ENCODE data around the gene RSPH4A.
"Not testable (repeated sequence)": the region's sequence is repeated elsewhere in the genome, so short reads cannot be mapped to it uniquely, and the experiment has no call there.

The RSPH4A gene

DNA sequence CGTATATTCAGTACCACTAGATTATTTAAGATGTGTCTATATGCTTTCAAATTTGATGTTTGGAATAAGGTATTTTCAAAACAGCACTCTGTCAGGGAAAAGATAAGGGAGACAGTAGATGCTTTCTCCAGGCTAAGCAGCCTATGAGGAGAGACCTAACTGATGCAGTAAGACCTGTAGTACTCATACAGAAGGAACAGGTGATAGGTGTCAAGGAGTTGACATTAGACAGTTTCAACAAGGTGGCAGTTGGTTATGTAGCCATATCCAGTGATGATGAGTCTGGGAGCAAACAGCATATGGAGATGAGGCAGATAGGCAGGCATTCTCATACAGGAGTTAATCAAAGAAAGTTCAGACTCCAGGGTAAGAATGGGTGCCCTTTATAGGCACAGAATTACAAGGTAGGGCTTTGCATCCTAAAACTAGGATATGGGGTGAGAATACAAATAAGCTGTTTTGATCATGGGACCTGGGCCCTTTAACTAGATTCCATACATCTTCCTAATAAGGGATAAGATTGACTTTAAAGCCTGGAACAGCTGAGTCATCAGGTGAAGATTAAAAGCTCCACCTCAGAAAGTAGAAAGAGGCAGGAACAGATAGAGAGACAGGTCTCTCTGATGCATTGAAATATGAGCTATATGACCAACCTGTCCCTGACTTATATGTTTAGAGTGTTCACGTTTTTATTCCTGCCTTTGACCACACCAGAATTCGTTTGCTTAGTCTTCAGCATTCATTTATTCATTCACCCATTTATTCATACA, 7.9 kb downstream of the RSPH4A start:
- FAIRE-seq (no peak), DNase-seq (ENCODE audit: insufficient read length, low spot score) (no peak)

DNA sequence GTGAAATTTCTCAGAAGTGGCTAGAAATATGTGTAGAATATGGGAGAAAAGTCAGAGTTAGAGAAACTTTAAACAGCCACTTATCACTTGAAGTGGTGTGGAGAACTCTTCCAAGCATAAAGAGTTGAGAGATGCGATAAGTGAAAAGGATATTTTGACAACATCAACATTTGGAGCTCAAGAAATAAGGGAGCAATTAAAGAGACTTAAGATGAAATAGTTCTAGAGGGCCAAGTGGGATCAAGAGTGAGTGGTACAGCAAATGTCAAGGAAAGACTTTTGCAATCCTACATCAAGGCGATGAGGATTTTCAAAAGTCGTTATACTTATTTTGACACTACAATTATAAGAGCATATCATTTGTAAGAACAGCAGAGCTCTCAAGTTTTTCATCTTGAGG, 9.6 kb downstream of the RSPH4A start:
- DNase-seq (ENCODE audit: insufficient read length, low spot score) (no peak), FAIRE-seq (no peak)

DNA sequence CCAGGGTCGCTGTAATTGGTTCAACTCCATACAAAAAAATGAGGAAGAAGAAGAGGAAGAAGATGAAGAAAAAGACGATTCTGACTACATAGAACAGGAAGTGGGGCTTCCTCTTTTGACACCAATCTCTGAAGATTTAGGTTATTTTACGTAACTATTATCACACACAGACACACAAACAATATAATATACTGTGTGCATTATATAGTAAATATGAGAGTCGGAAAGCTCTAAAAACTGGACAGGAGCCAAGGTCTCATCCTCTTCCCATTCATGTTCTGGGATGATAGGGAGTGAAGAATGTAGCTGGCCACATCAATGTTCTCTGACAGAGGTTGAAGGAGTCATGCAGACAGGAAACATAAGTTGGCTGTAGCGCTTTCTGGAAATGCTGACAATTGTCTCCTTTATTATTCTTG, 13.3 kb downstream of the RSPH4A start:
- DNase-seq (ENCODE audit: insufficient read length, low spot score): no peak
- no peak for FAIRE-seq

DNA sequence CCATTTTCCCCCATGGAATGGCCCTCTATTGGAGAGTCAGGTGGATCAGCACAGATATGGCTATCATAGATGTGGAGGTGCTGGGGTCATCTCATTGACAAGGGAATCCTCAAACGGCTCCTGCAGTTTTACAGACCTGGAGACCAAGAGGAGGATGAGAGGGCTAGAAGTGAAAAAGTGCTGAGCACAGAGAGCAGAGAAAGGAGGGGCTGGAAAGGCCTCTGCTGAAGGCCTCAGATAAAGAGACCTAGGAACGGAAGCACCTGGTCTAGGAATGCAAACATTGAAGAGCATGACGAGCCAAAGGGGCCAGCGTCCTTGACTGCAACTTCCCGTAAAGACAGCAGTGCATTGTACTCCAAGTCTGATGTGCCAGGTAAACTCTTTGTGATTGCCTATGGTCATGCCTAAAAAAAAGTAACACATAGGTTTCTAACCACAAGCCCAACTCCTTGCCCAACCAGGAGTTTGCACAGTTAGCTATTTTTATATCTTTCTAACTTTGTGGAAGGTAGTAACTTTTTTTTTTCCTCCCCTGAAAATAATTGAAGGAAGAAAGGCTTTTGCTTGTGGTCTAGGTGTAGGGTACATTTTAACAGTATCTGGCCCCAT, 15.2 kb downstream of the RSPH4A start:
- FAIRE-seq: no peak
- no peak for DNase-seq (ENCODE audit: insufficient read length, low spot score)

DNA sequence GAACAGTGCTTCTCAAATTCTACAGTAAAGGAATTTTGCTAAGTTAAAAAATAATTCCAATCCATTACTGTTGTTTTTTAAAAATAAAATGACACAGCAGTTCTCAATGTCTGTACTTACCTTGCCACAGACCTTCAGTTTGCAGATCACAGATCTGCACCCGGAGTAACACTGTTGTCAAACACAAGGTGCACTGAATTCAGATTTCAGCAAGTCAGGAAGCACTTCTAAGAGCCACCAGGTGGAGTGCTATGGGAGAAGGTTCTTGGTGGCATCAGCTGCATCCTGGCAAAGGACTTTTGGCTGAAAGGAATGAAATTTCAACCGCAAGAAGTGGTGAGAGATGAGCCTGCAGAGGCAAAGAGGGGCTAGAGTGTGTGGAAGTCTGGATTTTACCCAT, 17.4 kb downstream of the RSPH4A start:
- FAIRE-seq (no peak), DNase-seq (ENCODE audit: insufficient read length, low spot score) (no peak)

DNA sequence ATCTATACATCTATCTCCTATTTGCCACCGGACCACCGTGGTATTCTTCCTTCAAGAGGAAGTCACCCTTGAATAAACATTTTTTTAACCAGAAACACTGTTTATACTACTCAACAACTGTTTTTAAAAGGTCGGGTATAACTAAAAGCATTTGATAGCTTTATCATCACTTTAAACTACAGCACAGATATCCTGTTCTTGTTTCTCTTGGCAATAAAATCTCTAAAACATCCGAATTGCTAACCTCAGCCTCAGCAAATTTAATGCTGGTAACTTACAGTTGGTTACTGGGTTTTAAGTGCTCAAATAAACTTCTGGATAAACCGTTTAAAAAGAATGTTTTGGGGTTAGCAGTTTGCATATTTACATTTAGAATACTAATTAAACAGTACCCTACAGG, 31.9 kb downstream of the RSPH4A start:
- no peak for FAIRE-seq
- no peak for DNase-seq (ENCODE audit: insufficient read length, low spot score)

DNA sequence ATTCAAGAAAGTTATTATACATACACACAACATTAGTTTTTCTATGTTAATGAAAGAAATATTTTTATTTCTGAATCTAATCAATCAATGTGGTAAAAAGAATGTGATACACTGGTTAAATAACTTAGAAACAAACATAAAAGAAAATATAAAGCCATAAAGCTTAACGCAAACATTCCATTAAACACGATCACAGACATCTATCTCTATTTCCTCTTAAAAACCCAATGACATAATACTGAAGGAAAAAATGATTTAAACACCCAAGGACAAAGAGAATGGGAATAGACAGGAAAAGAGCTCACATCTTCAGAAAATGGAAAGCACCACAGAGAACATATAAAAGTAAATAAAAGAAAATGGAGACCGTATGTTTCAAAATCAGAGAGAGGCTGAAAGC, 32.9 kb downstream of the RSPH4A start:
- FAIRE-seq: no peak
- no peak for DNase-seq (ENCODE audit: insufficient read length, low spot score)

DNA sequence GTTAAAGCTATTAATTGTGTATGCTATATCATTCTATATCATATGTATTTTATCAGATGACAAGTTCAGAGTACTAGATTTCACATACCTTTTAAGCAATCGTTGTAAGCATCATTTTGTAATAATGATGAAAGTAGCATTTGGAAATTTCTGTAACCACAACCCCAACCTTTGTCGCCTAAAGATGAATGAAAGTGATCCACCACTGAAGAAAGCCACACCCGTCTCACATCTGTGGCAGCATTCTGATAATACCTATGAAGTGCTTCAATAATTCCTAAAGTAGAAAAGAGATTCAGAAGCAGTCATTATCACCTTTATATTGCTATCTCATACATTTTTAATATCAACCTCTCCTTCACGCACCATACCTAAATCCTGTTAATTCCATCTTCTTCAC, 35.6 kb downstream of the RSPH4A start:
- FAIRE-seq (no peak), DNase-seq (ENCODE audit: insufficient read length, low spot score) (no peak)

DNA sequence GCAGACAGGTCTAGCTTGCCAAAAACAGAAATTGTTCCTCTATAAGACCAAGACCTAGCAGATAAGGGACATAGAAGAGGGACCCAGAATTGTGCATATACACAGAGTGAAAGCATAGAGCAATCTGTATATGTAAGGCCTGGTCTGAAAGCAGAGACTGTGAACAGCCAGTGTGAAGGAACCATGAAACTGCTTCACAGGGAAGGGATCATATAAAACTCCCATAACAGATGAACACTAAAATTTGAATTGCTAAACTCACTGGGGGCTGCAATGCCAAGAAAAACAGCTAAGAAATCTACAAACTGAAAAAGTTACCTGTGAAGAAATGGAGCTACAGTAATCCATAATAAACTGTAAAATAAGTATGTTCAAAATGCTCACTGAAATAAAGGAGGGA, 45.3 kb downstream of the RSPH4A start:
- FAIRE-seq: no peak
- no peak for DNase-seq (ENCODE audit: insufficient read length, low spot score)

DNA sequence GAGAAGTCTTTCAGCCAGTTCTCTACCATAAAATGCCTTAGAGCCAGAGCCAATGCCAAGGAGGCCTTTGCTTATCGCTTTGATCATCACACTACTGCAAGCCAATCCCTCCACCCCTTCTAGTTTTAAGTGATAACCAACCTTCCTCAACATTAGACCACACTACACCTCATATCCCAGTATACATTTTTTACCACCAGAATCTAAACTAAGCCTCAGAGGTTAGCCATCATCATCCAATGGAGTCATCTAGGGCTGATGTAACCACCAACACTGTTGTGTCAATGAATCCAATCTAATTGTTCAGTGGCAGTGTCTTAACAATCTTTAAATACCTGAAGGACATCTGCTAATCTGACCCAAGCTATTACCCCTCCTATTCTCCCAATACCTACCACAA, 45.9 kb downstream of the RSPH4A start:
- no peak for DNase-seq (ENCODE audit: insufficient read length, low spot score)
- FAIRE-seq: no peak

DNA sequence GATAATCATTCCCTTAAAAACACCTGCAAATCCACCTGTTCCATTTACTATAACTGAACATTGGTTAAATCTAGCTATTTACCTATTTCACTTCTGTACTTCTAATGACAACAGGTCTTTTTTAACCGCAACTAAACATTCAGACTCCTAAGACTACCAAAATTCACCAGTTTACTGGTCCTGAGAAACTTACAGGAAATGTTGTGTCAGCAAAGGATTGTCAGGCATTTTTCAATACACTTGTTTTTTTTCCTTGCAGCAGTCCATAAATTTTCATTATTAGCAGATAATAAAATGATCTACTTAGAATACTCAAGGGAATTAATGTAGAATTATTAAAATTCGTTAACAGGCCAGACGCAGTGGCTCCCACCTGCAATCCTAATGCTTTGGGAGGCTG, 47.0 kb downstream of the RSPH4A start:
- DNase-seq (ENCODE audit: insufficient read length, low spot score) (no peak), FAIRE-seq (no peak)

DNA sequence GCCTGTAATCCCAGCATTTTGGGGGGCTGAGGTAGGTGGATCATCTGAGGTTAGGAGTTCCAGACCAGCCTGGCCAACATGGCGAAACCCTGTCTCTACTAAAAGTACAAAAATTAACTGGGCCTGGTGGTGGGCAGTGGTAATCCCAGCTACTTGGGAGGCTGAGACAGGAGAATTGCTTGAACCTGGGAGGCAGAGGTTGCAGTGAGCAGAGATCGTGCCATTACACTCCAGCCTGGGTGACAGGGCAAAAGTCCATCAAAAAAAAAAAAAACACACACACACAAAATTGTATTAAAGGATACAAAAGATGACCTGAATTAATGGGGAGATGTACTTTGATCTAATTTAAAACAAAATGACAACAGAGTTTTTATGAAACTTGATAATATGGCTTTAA, 47.9 kb downstream of the RSPH4A start:
- not testable (repeated sequence) for FAIRE-seq; DNase-seq (ENCODE audit: insufficient read length, low spot score)

DNA sequence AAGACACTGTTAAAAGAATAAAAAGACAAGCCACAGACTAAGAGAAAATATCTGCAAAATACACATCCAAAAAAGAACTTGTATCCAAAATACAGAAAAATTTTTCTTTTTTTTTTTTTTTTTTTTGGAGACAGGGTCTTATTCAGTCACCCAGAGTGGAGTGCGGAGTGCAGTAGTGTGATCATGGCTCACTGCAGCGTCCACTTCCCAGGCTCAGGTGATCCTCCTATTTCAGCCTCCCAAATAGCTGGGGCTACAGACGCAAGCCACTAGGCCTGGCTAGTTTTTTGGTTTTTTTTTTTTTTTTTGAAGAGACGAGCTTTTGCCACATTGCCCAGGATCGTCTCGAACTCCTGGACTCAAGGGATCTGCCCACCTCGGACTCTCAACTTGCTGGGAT, 49.2 kb downstream of the RSPH4A start:
- DNase-seq (ENCODE audit: insufficient read length, low spot score): no peak
- no peak for FAIRE-seq

DNA sequence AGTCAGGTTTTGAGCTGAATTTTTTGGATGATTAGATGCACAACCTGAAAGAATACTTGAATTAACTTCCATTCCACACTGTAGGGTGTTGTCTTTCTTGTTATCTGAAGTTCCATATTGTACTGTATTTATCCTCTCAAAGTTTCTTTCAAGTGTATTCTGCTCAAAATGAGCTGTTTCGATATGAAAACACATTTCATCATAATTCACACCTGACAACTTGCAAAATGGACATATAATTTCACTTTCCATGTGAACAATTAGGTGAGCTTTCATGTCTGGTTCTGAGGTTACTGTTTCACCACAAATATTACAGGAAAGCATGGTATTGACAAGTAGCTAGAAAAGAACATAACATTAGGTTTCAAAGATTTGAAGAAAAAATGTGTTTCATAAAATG, 50.6 kb downstream of the RSPH4A start:
- FAIRE-seq: no peak

DNA sequence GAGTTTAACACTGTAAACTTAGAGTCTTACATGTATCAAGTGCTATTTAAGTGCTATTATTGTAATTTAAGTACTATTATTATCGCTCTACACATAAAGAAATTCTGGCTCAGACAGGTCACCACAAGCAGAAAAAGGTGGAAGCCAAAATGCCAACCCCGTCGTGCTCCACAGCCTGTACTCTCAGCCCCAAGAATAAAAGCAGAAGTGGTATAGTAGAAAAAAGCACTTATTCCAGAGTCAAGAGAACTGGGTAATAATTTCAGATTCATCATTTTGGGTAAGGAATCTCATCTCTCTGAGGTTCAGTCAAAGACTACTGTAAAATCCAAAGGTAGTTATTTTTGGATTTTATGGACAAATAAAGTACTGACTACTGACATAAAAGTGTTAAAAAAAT, 51.3 kb downstream of the RSPH4A start:
- FAIRE-seq: no peak
- DNase-seq (ENCODE audit: insufficient read length, low spot score): no peak

More for the DNA sequence above, 50.6 kb downstream of the RSPH4A start:
- DNase-seq (ENCODE audit: insufficient read length, low spot score): no peak

DNA sequence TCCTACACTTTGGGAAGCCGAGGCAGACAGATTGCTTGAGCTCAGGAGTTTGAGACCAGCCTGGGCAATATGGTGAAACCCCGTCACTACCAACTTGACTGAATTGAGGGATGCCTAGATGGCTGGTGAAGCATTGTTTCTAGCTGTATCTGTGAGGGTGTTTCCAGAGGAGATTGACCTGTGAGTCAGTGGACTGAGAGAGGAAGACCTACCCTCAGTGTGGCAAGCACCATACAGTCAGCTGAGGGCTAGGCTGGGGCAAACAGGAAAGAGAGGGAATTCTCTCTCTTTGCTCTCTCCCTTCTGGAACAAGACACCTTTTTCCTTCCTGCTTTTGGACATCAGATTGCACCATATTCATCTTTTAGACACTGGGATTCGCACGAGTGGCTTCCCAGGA, 56.0 kb downstream of the RSPH4A start:
- FAIRE-seq (no peak), DNase-seq (ENCODE audit: insufficient read length, low spot score) (no peak)

DNA sequence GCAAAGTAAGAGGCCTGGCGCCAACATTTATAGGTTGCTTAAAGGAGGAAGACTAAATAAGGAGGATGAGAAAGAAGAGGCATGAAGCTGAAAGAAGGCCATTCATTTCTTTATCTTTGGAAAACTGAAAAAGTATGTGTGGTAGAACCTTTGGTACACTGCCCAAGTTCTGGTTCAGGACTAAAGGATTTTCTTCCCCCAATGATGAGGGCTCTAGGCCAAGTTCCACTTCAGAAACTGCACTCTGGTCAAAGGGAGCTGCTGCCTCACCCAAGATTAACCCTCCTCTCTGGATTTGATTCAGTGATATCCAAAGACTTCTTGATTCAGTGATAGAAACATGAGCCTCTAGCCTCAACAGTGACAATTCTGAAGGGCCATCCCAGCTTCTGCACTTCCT, 59.7 kb downstream of the RSPH4A start:
- no peak for FAIRE-seq

DNA sequence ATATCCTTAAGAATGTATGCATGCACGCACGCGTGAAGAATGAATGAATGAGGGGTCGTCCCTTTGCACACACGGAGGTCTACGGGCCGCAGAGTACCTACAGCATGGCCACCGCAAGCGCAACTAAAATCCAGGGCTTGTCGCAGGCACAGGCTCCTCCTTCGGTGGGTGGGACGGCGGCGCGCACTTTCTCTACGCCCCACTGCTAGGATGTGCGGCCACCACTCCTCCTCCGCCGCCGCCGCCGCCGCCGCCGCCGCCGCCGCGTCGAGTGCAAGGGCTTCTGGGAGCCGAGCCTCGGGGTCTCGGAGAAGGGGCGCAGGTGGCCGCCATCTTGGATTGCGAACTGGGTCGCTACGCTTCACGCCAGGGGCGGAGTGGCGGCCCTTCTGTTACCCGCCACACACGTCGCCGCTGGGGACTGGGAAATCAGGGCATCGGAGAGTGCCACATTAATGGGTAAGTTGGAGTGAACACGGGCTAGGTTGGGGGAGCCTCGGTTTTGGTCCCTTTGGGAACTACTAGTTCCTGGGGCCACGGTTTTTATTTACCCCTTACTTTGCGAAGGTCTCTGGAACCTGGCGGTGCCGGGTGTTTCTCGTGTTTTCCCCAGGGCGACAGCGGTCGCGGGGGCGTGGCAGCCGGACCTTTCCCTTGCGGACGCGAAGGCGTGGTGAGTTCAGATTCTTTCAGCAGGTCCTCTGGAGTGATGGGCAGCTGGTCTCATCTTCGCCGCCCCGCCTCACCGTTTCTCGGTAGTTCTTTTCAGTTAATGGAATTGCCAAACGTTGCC, 64.8 kb downstream of the RSPH4A start, which contains the start of gene KPNA5:
TSS of gene KPNA5 (plus strand) at position 332 of the 793 bp plus-strand sequence. CDS start at position 456, 124 bp downstream.
- FAIRE-seq (peak; percentile 46), DNase-seq (ENCODE audit: insufficient read length, low spot score) (peak; percentile 86)

More for the DNA sequence above, 59.7 kb downstream of the RSPH4A start:
- no peak for DNase-seq (ENCODE audit: insufficient read length, low spot score)

DNA sequence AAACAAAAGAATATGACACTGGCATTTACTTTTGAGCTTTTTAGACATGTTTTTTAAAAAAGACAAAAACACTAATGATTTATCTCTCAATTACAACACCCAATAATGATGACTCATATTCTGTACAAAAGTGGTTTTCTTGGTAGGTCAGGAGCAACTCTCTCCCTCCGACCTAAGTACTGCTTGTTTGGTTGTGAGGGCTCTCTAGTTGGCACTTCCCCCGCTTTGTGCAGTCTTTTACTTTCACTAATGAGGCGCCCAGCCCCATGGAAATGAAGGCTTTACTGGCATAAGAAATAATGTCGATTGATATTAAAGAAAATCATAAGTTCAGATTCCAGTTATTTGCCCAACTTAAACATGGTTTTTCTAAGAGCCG, 66.0 kb downstream of the RSPH4A start:
- no peak for DNase-seq (ENCODE audit: insufficient read length, low spot score)
- no peak for FAIRE-seq
